Naive thymus-derived CD4-positive, alpha-beta T cell (primary cell): ENCODE data around the gene FOXN3. TPM values are rescaled to one million over a fixed set of nuclear protein-coding genes. Genes with fewer than 3 reads are reported as not detected.

Experiments
- ATAC-seq: fragments of 150-1000 bp; cut with Tn5 transposase; 2 replicates; pipeline ENCODE4 v1.10.0; 2021; ENCODE audit warnings: mild to moderate bottlenecking, moderate library complexity
- CTCF ChIA-PET: fragments of 350-600 bp; sonication (Branson Sonifier 250); formaldehyde crosslinking; loops from one replicate; lab custom pipeline; 2021; ENCODE audit warnings: antibody characterized with exemption; lab: Charles Lee
- POLR2A ChIA-PET: fragments of 350-600 bp; sonication (Branson Sonifier 250); formaldehyde crosslinking; loops from one replicate; lab custom pipeline; 2021; ENCODE audit warnings: antibody characterized with exemption, inconsistent platforms; lab: Charles Lee
- DNase-seq, 9 donors: peaks; one replicate each; pipeline versions ENCODE4 v3.0.0 to v3.0.0-alpha.2; 2020 to 2022; ENCODE audit warnings: mixed read lengths in 1 of 9
- H3K27ac ChIP-seq: one replicate; pipeline ENCODE4 v1.7.0; 2013; ENCODE audit warnings: mild to moderate bottlenecking, low read depth, low read length, moderate library complexity
- H3K27me3 ChIP-seq, 2 donors: one replicate each; pipeline ENCODE4 v1.7.0; 2013; ENCODE audit warnings: low read length in 2 of 2, mild to moderate bottlenecking in 2 of 2, moderate library complexity in 2 of 2; ENCODE audit not compliant: control insufficient read depth in 2 of 2, insufficient read depth in 2 of 2
- H3K36me3 ChIP-seq, 3 experiments: 1 replicate in 2 of 3; 2 replicates in 1 of 3; pipeline ENCODE4 v1.7.0; 2013; ENCODE audit warnings: low read length in 3 of 3, mild to moderate bottlenecking in 3 of 3, moderate library complexity in 1 of 3; ENCODE audit not compliant: insufficient read depth in 3 of 3, control insufficient read depth in 2 of 3
- H3K4me1 ChIP-seq, 2 donors: one replicate each; pipeline ENCODE4 v1.7.0; 2013; ENCODE audit warnings: low read length in 2 of 2, mild to moderate bottlenecking in 2 of 2, moderate library complexity in 1 of 2; ENCODE audit not compliant: control insufficient read depth in 2 of 2, insufficient read depth in 2 of 2
- H3K4me3 ChIP-seq: 2 replicates; pipeline ENCODE4 v1.7.0; 2013; ENCODE audit warnings: mild to moderate bottlenecking, low read length
- H3K9me3 ChIP-seq, 3 experiments: 1 replicate in 2 of 3; 2 replicates in 1 of 3; pipeline ENCODE4 v1.7.0; 2013; ENCODE audit warnings: low read length in 3 of 3; ENCODE audit not compliant: control insufficient read depth in 2 of 3
- H3K27ac Mint-ChIP-seq, 9 donors: one replicate each; pipeline ENCODE4 v1.8.0; 2020 to 2022; ENCODE audit warnings: mixed read lengths in 9 of 9, mild to moderate bottlenecking in 8 of 9, moderate library complexity in 5 of 9, inconsistent platforms in 2 of 9
- H3K27me3 Mint-ChIP-seq, 5 donors: one replicate each; pipeline ENCODE4 v1.8.0; 2021 to 2022; ENCODE audit warnings: mixed read lengths in 5 of 5, mild to moderate bottlenecking in 1 of 5
- H3K36me3 Mint-ChIP-seq, 5 donors: one replicate each; pipeline ENCODE4 v1.8.0; 2020 to 2022; ENCODE audit warnings: mixed read lengths in 5 of 5, mild to moderate bottlenecking in 3 of 5, inconsistent platforms in 1 of 5
- H3K4me1 Mint-ChIP-seq, 7 donors: one replicate each; pipeline ENCODE4 v1.8.0; 2020 to 2022; ENCODE audit warnings: mixed read lengths in 7 of 7, mild to moderate bottlenecking in 3 of 7, inconsistent platforms in 1 of 7
- H3K4me3 Mint-ChIP-seq, 10 donors: one replicate each; pipeline ENCODE4 v1.8.0; 2020 to 2022; ENCODE audit warnings: mild to moderate bottlenecking in 10 of 10, mixed read lengths in 10 of 10, moderate library complexity in 6 of 10, inconsistent platforms in 2 of 10
- H3K9me3 Mint-ChIP-seq, 11 donors: one replicate each; pipeline ENCODE4 v1.8.0; 2020 to 2022; ENCODE audit warnings: mixed read lengths in 11 of 11, mild to moderate bottlenecking in 4 of 11, inconsistent platforms in 1 of 11, moderate library complexity in 1 of 11
- intact Hi-C, 2 donors: fragments of 100-400 bp; cut with micrococcal nuclease; formaldehyde crosslinking; loops; one replicate each; pipeline ENCODE4 v1.15.1; 2023
- polyA plus RNA-seq, 2 donors: library from polyadenylated mRNA; unstranded; fragments of 300-500 nt; fragmentation: Illumina TruSeq; gene quantifications; one replicate each; pipeline ENCODE4 v1.2.3, GENCODE V29; 2021
- total RNA-seq, 6 experiments: library from RNA in 5 of 6; stranded (reverse) in 5 of 6; gene quantifications; 1 replicate in 5 of 6; 2 replicates in 1 of 6; pipeline ENCODE4 v1.2.3 and lab custom pipeline; 2021 to 2026

Gene FOXN3
- total and polyA plus RNA-seq, 7 experiments from 2014 or later = 103 to 192 (median 149) TPM

- H3K9me3 ChIP-seq = no peaks in the 10 kb centered on the region
- ATAC-seq = peak; percentile 26
- no peak for DNase-seq
- no peaks in the 10 kb centered on the region for H3K27me3 Mint-ChIP-seq
- no peaks in the 10 kb centered on the region for H3K9me3 Mint-ChIP-seq
- peak overlapping the region; percentile 51 to 87 (median 65) for H3K27ac Mint-ChIP-seq
- POLR2A ChIA-PET = interaction anchor here (0.5 to 0.6 kb wide), 3 partner anchors 9 to 253 kb away, joined by 3 to 5 read pairs (median 3); no protein-coding TSS in a partner anchor
- H3K36me3 Mint-ChIP-seq = peaks cover 0 to 27% (median 4%) of the 10 kb centered on the region in 5 donors
- peaks cover 38 to 69% (median 54%) of the 10 kb centered on the region in 7 donors for H3K4me1 Mint-ChIP-seq
- peak overlapping the region in 4 of 10 donors; percentile 15 to 48 (median 38) for H3K4me3 Mint-ChIP-seq
- intact Hi-C loops = no loop called here
- no peak overlapping the region for H3K4me3 ChIP-seq
- CTCF ChIA-PET = interaction anchor here (0.7 to 0.9 kb wide), 2 partner anchors 18 to 268 kb away, joined by 3 read pairs; no protein-coding TSS in a partner anchor
- H3K27ac ChIP-seq = no peak overlapping the region
- H3K4me1 ChIP-seq = peaks cover 11 to 18% of the 10 kb centered on the region in 2 donors
- H3K36me3 ChIP-seq = no peaks in the 10 kb centered on the region
- H3K27me3 ChIP-seq = no peaks in the 10 kb centered on the region
These were observed 57.4 kb downstream of the FOXN3 start for GRCh38 chr14:89359477-89360222.

DNA sequence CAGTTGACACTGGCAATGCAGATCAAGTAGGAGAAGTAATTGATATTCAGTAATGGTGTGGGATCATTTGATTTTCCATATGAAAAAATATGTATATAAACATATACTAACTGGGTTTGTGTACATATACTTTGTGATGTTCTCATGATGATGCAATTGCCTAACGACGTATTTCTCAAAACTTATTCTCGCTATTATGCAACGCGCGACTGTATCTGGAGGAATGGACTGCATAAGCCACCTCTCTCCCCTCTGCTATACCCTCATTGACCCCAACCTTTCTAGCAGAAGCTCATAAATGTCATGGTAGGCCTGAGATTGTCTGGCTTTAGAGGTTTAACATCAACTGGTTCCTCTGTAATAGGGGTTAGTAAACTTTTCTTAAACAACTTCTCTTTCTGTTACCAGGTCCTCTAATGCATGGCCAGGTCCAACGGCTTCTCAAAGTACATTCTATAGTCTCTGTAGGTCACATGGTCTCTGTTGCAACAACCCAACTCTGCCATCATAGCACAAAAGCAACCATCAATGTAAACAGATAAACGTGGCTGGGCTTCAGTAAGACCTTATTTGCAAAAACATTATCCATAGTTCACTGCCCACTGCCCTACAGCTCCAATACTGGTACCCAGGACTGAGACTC, 59.3 kb downstream of the FOXN3 start:
- Histone ChIP-seq H3K4me3 (no peak overlapping the region), H3K27ac (no peak overlapping the region), H3K27me3 (no peaks in the 10 kb centered on the region), H3K9me3 (no peaks in the 10 kb centered on the region), H3K4me1 (peaks cover 1% of the 10 kb centered on the region in 2 donors), H3K36me3 (no peaks in the 10 kb centered on the region)
- peaks cover 34 to 63% (median 49%) of the 10 kb centered on the region in 7 donors for H3K4me1 Mint-ChIP-seq
- no peak for DNase-seq
- H3K36me3 Mint-ChIP-seq = peaks cover 0 to 19% (median 4%) of the 10 kb centered on the region in 5 donors
- intact Hi-C loops = no loop called here
- no peaks in the 10 kb centered on the region for H3K9me3 Mint-ChIP-seq
- no peaks in the 10 kb centered on the region for H3K27me3 Mint-ChIP-seq
- ChIA-PET POLR2A (no interaction called here), CTCF (interaction anchor here (0.6 kb wide), 2 partner anchors 616 to 1781 kb away, joined by 3 read pairs; no protein-coding TSS in a partner anchor)
- ATAC-seq = peak; percentile 60
- peak overlapping the region in 7 of 9 donors; percentile 8 to 84 (median 59) for H3K27ac Mint-ChIP-seq
- H3K4me3 Mint-ChIP-seq = no peak overlapping the region

DNA sequence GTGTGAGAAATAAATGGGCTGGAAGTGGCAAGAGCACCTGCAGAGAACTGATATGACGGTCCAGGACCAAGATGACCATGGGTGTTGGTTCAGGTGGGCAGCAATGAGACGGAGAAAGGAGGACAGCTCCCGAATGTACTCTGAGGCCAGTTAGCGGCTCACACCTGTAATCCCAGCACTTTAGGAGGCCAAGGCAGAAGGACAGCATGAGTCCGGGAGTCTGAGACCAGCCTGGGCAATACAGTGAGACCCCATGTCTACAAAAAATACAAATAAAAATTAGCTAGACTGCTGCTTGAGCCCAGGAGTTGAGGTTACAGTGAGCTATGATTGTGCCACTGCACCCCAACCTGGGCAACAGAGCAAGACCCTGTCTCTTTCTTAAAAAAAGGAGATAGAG, 60.1 kb downstream of the FOXN3 start:
- DNase-seq (no peak), ATAC-seq (no peak)
- H3K27ac Mint-ChIP-seq = peak overlapping the region in 8 of 9 donors; percentile 1 to 84 (median 57)
- peaks cover 39 to 70% (median 56%) of the 10 kb centered on the region in 7 donors for H3K4me1 Mint-ChIP-seq
- H3K9me3 Mint-ChIP-seq = no peaks in the 10 kb centered on the region
- CTCF ChIA-PET = interaction anchor here (0.9 kb wide), 1 partner anchor 409 kb away, joined by 3 read pairs; no protein-coding TSS in a partner anchor
- peak overlapping the region in 3 of 10 donors; percentile 4 to 51 (median 9) for H3K4me3 Mint-ChIP-seq
- Histone ChIP-seq H3K27me3 (no peaks in the 10 kb centered on the region), H3K36me3 (no peaks in the 10 kb centered on the region), H3K4me3 (no peak overlapping the region), H3K4me1 (peaks cover 5 to 9% of the 10 kb centered on the region in 2 donors), H3K9me3 (no peaks in the 10 kb centered on the region), H3K27ac (no peak overlapping the region)
- intact Hi-C loops = no loop called here
- H3K27me3 Mint-ChIP-seq = no peaks in the 10 kb centered on the region
- peaks cover 0 to 19% (median 4%) of the 10 kb centered on the region in 5 donors for H3K36me3 Mint-ChIP-seq
- POLR2A ChIA-PET = interaction anchor here (0.6 to 0.7 kb wide), 2 partner anchors 8 to 708 kb away, joined by 3 read pairs; no protein-coding TSS in a partner anchor

DNA sequence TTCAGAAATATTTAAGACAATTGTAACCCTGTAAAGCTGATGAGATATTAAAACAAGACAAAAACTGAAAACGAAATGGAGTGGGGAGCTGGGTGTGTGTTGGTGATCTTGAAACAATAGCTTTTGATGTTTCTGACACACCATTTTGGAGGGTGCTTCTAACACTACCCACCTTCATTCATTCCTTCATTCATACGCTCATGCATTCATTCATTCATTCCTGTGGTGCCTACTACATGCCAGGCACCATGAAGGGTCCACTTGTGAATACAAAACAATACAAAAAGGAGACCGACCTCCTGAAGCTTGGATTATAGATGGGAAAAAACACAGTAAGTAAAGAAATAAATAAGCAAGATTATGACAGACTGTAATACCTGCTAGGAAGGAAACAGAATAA, 60.5 kb downstream of the FOXN3 start:
- CTCF ChIA-PET = interaction anchor here (0.5 to 1.0 kb wide), 4 partner anchors 20 to 410 kb away, joined by 3 read pairs; no protein-coding TSS in a partner anchor
- Histone ChIP-seq H3K27ac (no peak overlapping the region), H3K4me3 (no peak overlapping the region), H3K27me3 (no peaks in the 10 kb centered on the region), H3K9me3 (no peaks in the 10 kb centered on the region), H3K4me1 (peaks cover 9 to 13% of the 10 kb centered on the region in 2 donors), H3K36me3 (no peaks in the 10 kb centered on the region)
- Mint-ChIP-seq H3K9me3 (no peaks in the 10 kb centered on the region), H3K27me3 (no peaks in the 10 kb centered on the region), H3K36me3 (peaks cover 0 to 20% (median 4%) of the 10 kb centered on the region in 5 donors), H3K4me3 (peak overlapping the region in 3 of 10 donors; percentile 4 to 51 (median 9)), H3K27ac (peak overlapping the region in 8 of 9 donors; percentile 1 to 84 (median 57)), H3K4me1 (peaks cover 43 to 75% (median 60%) of the 10 kb centered on the region in 7 donors)
- DNase-seq = no peak
- intact Hi-C loops = no loop called here
- POLR2A ChIA-PET = interaction anchor here (0.7 kb wide), 1 partner anchor 9 kb away, joined by 3 read pairs; no protein-coding TSS in a partner anchor
- ATAC-seq = no peak

GRCh38 chr14:89353766-89354113, 63.3 kb downstream of the FOXN3 start:
- Histone ChIP-seq H3K36me3 (peaks cover 0 to 14% (median 4%) of the 10 kb centered on the region in 3 experiments), H3K27me3 (no peaks in the 10 kb centered on the region), H3K4me1 (peaks cover 23 to 26% of the 10 kb centered on the region in 2 donors), H3K9me3 (no peaks in the 10 kb centered on the region), H3K27ac (no peak overlapping the region), H3K4me3 (no peak overlapping the region)
- Mint-ChIP-seq H3K4me1 (peaks cover 52 to 83% (median 77%) of the 10 kb centered on the region in 7 donors), H3K27me3 (no peaks in the 10 kb centered on the region), H3K36me3 (peaks cover 13 to 34% (median 20%) of the 10 kb centered on the region in 5 donors), H3K4me3 (peak overlapping the region in 2 of 10 donors; percentile 9 to 80), H3K9me3 (no peaks in the 10 kb centered on the region), H3K27ac (peak overlapping the region in 8 of 9 donors; percentile 32 to 92 (median 72))
- intact Hi-C loops = loop anchor here in 1 of 2 donors (5.0 kb wide), 1 partner anchor 64 kb away; the partner anchor contains the start of gene FOXN3
- ATAC-seq = no peak
- ChIA-PET CTCF (no interaction called here), POLR2A (interaction anchor here (0.7 to 2.1 kb wide), 2 partner anchors 12 to 19 kb away, joined by 4 to 8 read pairs; no protein-coding TSS in a partner anchor)
- DNase-seq = no peak
